HG02642 (cell line): ENCODE data around the gene ANGPTL2.

Experiments
- ATAC-seq: cut with Tn5 transposase; IDR thresholded peaks from one replicate; pipeline ENCODE4 v1.9.1; 2021; ENCODE audit warnings: mild to moderate bottlenecking; ENCODE audit not compliant: unreplicated experiment, poor library complexity

Gene ANGPTL2

DNA sequence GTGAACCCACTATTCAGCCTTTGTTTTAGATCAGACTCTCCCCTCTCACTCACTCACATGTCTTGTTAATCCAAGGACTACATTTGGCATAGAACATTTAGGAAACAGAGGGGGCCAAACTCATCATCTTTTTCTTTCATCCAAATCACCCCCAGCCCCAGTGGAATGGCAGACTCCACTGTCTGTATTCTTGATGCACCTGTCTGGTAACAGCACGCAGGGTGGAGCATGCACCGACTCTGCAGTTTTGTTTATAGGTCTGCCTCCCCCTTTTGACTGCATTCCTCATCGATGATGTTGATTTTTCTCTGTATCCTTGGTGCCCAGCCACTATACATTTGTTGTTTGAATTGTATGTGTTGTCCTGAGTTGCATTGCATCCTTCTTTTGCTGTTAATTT, 66.0 kb downstream of the ANGPTL2 start:
- no peak for ATAC-seq

DNA sequence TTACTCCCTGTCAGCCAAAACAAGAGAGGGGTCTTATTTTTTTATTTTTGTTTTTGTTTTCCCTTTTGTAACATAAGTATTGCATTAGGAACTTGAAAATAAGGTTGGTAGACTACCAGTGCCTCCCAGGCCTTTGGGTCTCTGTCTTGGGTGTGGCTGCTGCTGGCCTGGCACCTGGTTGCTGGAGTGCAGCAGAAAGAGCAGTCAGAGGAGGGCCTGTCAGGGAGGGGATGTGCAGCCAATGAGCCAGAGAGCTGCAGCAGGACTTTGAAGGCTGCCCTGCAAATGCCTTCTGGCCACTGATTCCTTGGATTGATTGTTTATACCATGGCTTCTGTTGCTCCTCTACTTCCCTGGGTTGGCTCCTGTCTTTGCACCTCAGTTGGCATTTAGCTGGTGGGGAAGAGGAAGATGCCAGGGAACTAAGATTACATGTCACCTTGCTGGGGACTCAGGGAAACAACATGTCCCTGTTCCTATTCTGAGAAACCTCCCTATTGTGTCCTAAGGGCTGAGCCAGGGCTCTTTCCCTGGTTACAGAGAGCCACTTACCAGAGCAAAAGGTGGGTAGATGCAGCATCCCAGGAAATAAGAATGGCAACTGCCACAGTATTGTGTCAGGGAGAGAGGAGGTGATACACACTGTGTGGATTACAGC, 66.6 kb downstream of the ANGPTL2 start:
- ATAC-seq: no peak

GRCh38 chr9:127053960-127054359, 68.5 kb downstream of the ANGPTL2 start:
- ATAC-seq: no peak

- ATAC-seq: no peak
Measured at GRCh38 chr9:127053057-127053821, 69.2 kb downstream of the ANGPTL2 start.

- no peak for ATAC-seq
Measured at GRCh38 chr9:127051881-127052595, 70.4 kb downstream of the ANGPTL2 start.

GRCh38 chr9:127050591-127051001, 71.8 kb downstream of the ANGPTL2 start:
- no peak for ATAC-seq

DNA sequence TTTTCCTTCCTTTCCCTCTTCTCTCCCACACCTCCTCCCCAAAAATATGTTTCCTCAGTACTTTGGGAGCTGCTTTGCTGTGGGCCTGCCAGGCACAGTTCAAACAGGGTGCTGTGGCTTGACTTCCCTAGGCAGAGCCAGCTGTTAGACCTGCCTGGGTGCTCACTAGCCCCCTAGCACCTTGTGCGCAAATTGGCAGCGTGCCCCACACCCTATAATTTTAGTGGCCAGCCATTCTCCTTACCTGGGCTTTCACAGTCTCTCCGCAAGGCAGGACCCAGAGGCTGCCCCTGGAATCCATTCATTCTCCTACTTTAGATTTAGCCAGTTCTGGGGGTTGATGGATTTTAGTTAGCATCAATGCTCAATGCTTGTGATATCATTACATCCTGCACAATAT, 72.3 kb downstream of the ANGPTL2 start:
- ATAC-seq: no peak

DNA sequence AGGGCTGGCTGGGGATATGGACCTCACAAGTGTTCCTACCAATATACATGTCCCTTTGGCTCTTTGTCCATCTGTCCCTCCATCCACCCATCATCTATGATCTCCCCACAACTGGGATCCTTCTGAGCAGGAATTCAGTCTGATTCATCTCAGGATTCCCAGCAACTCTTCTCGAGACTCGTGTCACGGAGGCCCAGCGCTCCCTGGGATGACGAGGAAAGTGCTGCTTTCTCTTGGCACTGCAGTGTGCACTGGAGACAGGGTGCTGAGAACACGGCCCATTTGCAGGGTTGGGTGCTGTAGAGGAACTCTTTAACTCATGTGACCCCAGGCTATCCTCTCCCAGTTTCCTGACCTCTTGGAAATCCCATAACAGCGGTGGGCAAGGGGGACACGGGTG, 72.9 kb downstream of the ANGPTL2 start:
- no peak for ATAC-seq

DNA sequence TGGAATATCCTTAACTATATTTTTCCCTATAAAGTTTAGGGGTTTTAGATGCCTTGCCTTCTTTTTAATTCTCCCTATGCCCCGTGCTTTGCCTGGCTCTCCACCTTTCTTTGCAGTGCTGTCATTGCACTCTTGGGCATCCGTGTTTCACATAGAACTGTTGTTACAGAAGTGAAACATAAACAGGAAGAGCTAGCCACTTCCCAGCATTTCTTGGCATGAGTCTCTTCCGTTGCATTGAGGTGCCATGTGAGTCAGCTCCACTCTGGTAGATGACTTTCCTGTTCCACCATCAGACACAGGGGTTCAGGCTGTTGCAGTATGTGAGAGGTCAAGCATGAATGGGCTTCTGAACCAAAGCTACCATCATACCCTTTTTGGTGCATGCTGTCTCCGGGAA, 73.4 kb downstream of the ANGPTL2 start:
- ATAC-seq: peak; percentile 48

DNA sequence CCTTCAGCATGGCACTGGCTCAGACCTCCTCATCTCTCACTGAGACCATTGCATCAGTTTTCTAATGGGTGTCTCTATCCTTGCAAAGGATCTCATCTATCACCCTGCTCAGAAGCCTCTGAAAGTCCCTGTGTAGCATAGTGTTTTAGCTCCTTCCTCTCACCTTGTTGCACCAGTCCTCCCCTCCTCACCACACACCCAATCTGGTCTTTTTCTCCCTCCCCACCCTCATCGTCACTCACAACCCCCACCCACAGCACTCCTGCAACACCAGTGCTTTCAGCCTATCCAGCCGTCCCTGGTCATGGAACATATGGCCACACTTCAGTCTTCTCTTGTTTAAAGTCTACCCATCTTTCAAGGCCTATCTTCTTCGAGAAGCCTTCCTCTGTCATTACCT, 74.5 kb downstream of the ANGPTL2 start:
- ATAC-seq: no peak

- ATAC-seq: no peak
Measured at GRCh38 chr9:127045148-127045547, 77.3 kb downstream of the ANGPTL2 start.

DNA sequence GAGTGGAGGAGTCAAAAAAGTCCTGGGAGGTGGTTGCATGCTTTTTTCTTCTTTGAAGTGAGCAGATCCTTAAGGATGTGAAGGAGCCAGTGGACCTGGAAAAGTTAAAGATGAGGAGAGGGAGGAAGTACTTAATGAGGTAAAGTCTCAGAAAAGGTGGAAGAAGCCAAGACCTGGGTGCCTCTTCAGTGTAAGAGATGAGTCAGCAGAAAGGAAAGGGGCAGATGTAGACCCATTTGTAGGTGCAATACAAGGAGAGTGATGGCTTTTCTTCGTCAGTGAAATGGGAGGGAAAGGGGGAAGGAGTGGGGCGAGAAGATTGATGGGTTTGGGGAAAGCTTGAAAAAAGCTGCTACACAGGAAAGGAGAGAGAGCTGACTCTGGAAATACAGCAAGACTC, 82.9 kb downstream of the ANGPTL2 start:
- ATAC-seq: no peak

DNA sequence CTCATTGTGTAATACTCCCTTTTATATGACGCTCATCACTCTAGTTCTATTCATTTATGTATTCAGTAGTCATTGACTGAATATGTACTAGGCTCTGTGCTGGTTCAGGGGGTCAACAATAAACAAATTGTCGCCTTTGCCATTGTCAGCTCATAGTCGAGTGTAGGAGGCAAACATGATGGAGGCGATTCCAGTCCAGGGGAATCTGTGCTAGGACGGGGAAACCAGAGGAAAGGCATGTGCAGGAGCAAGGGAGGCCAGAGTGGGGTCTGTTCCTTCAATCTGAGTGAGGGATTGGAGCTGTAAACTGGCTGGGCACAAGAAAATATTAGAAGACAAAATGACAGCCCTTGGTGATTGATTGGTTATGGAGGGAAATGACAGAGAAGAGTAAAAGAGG, 83.9 kb downstream of the ANGPTL2 start:
- no peak for ATAC-seq
